A549 (cell line): ENCODE data around the gene SF3A2. TPM values are rescaled to one million over a fixed set of nuclear protein-coding genes. Genes with fewer than 3 reads are reported as not detected.

Source experiments
- ATAC-seq, 2 experiments: fragments of 200-7000 bp in 1 of 2; fragments of >200 bp in 1 of 2; cut with Nextera tagmentation in 1 of 2; cut with Tn5 transposase in 1 of 2; 3 replicates each; pipeline versions ENCODE4 v1.8.0 to v1.9.1; 2018 to 2020; ENCODE audit warnings: mild to moderate bottlenecking in 1 of 2, moderate library complexity in 1 of 2
- CTCF ChIA-PET: fragments of 300-600 bp; sonication (Branson Sonifier 250); formaldehyde crosslinking; extraction: SDS; loops from one replicate; lab custom pipeline; 2021; ENCODE audit warnings: antibody characterized with exemption, inconsistent platforms; lab: Yijun Ruan, JAX
- POLR2A ChIA-PET: fragments of 350-600 bp; formaldehyde crosslinking; extraction: SDS; loops from one replicate; lab custom pipeline; 2021; ENCODE audit warnings: antibody characterized with exemption, inconsistent platforms; lab: Yijun Ruan, JAX
- DNase-seq, 2 experiments: peaks; one replicate each; pipeline versions ENCODE4 v3.0.0 to v3.0.0-alpha.2; 2011 to 2016; ENCODE audit warnings: low read depth in 1 of 2, low spot score in 1 of 2
- FAIRE-seq: peaks from 2 replicates; lab custom pipeline; 2011; peaks lifted over from hg19 to GRCh38; lab: Jason Lieb, UNC
- H3K27ac ChIP-seq, 2 experiments: fragments of >200 bp; sonication (Bioruptor Twin); formaldehyde crosslinking; 3 replicates each; pipeline ENCODE4 v1.5.1; 2016 to 2017
- H3K4me1 ChIP-seq: fragments of >200 bp; sonication (Bioruptor Twin); formaldehyde crosslinking; 3 replicates; pipeline ENCODE4 v1.6.1; 2016
- H3K4me2 ChIP-seq: fragments of >200 bp; sonication (Bioruptor Twin); formaldehyde crosslinking; 3 replicates; pipeline ENCODE4 v1.6.1; 2016
- H3K4me3 ChIP-seq: fragments of >200 bp; sonication (Bioruptor Twin); formaldehyde crosslinking; 3 replicates; pipeline ENCODE4 v1.5.1; 2016
- H3K9me3 ChIP-seq: fragments of >200 bp; sonication (Bioruptor Twin); formaldehyde crosslinking; 3 replicates; pipeline ENCODE4 v1.6.1; 2016
- ATOH8 ChIP-seq: fragments of 250-450 bp; sonication (Bioruptor Pico); IDR thresholded peaks from 2 replicates; pipeline ENCODE4 v1.5.0; 2020; ENCODE audit warnings: low read depth, mild to moderate bottlenecking, moderate library complexity
- CHD2 ChIP-seq: fragments of 150-350 bp; IDR thresholded peaks from 2 replicates; pipeline ENCODE4 v1.6.1; 2014; ENCODE audit warnings: low read length; ENCODE audit not compliant: partially characterized antibody
- E2F6 ChIP-seq: IDR thresholded peaks from 2 replicates; pipeline ENCODE4 v1.6.1; 2012; ENCODE audit warnings: low read depth, borderline replicate concordance
- EHF ChIP-seq: fragments of 250-450 bp; sonication (Bioruptor Pico); IDR thresholded peaks from 2 replicates; pipeline ENCODE4 v1.5.0; 2020; ENCODE audit warnings: mild to moderate bottlenecking
- EHMT2 ChIP-seq: fragments of 200-600 bp; sonication (generic); IDR thresholded peaks from 2 replicates; pipeline ENCODE4 v1.6.1; 2016; ENCODE audit warnings: antibody characterized with exemption, low read depth, mild to moderate bottlenecking, moderate library complexity
- EP300 ChIP-seq, 2 experiments: fragments of >200 bp; sonication (Bioruptor Twin); formaldehyde crosslinking; IDR thresholded peaks; 2 replicates in 1 of 2; 3 replicates in 1 of 2; pipeline ENCODE4 v1.6.1; 2016 to 2017
- ESRRA ChIP-seq: fragments of 150-350 bp; IDR thresholded peaks from 2 replicates; pipeline ENCODE4 v1.6.1; 2014; ENCODE audit warnings: mild to moderate bottlenecking, low read length, borderline replicate concordance
- FOSB ChIP-seq: fragments of 250-450 bp; sonication (Bioruptor Pico); IDR thresholded peaks from 2 replicates; pipeline ENCODE4 v1.5.0; 2020; ENCODE audit warnings: mild to moderate bottlenecking, moderate library complexity
- FOXS1 ChIP-seq: fragments of 250-450 bp; sonication (Bioruptor Pico); IDR thresholded peaks from 2 replicates; pipeline ENCODE4 v1.5.0; 2020; ENCODE audit warnings: mild to moderate bottlenecking, moderate library complexity
- HES2 ChIP-seq: fragments of >200 bp; sonication (Bioruptor Twin); formaldehyde crosslinking; IDR thresholded peaks from 2 replicates; pipeline ENCODE4 v1.6.1; 2016
- HEYL ChIP-seq: fragments of 250-450 bp; sonication (Bioruptor Pico); IDR thresholded peaks from 2 replicates; pipeline ENCODE4 v1.8.0; 2021; ENCODE audit warnings: mild to moderate bottlenecking, moderate library complexity
- HOXB13 ChIP-seq: fragments of 250-450 bp; sonication (Bioruptor Pico); IDR thresholded peaks from 2 replicates; pipeline ENCODE4 v1.5.0; 2020; ENCODE audit warnings: low read depth, mild to moderate bottlenecking, moderate library complexity
- JUN ChIP-seq, 2 experiments: fragments of >200 bp; sonication (Bioruptor Twin); formaldehyde crosslinking; IDR thresholded peaks; 2 replicates in 1 of 2; 3 replicates in 1 of 2; pipeline ENCODE4 v1.6.1; 2016 to 2017
- KDM5A ChIP-seq: fragments of 200-600 bp; sonication (generic); IDR thresholded peaks from 2 replicates; pipeline ENCODE4 v1.6.1; 2016; ENCODE audit warnings: antibody characterized with exemption, mild to moderate bottlenecking
- MYC ChIP-seq: IDR thresholded peaks from 2 replicates; pipeline ENCODE4 v1.6.1; 2012; ENCODE audit warnings: mild to moderate bottlenecking, inconsistent platforms, low read length, improper control_type of control experiment, borderline replicate concordance
- NR3C1 ChIP-seq: fragments of >200 bp; sonication (Bioruptor Twin); formaldehyde crosslinking; IDR thresholded peaks from 3 replicates; pipeline ENCODE4 v1.6.1; 2017
- PHF8 ChIP-seq: fragments of 200-600 bp; sonication (generic); IDR thresholded peaks from 2 replicates; pipeline ENCODE4 v1.6.1; 2016; ENCODE audit warnings: low read depth, mild to moderate bottlenecking, antibody characterized with exemption, moderate library complexity, borderline replicate concordance
- RAD21 ChIP-seq, 2 experiments: fragments of >200 bp in 1 of 2; sonication (Bioruptor Twin) in 1 of 2; formaldehyde crosslinking in 1 of 2; IDR thresholded peaks in 1 of 2; conservative IDR thresholded peaks in 1 of 2; 2 replicates in 1 of 2; 3 replicates in 1 of 2; pipeline ENCODE4 v1.6.1; 2012 to 2018; ENCODE audit warnings: inconsistent platforms in 1 of 2
- RCOR1 ChIP-seq: fragments of 150-350 bp; IDR thresholded peaks from 2 replicates; pipeline ENCODE4 v1.6.1; 2014; ENCODE audit warnings: antibody characterized with exemption, low read length, low read depth
- SMC3 ChIP-seq: fragments of >200 bp; sonication (Bioruptor Twin); formaldehyde crosslinking; IDR thresholded peaks from 3 replicates; pipeline ENCODE4 v1.6.1; 2018; ENCODE audit warnings: inconsistent platforms
- ZFP36 ChIP-seq: fragments of 450-650 bp; IDR thresholded peaks from 2 replicates; pipeline ENCODE4 v1.6.1; 2014; ENCODE audit warnings: borderline replicate concordance; ENCODE audit not compliant: partially characterized antibody
- WGBS: methylation state at CpG from one replicate; pipeline ENCODE4 v1.1.6; 2017; ENCODE audit errors: missing lambda C conversion rate; 5-methylcytosine and 5-hydroxymethylcytosine counted together
- polyA plus RNA-seq, 4 experiments: library from polyadenylated mRNA; depleted of rRNA in 3 of 4; stranded (reverse); fragments of >200 nt; fragmentation: RNase III in 1 of 4; extraction: RNeasy Plus Mini Kit Qiagen cat#74134 plus additional on column Dnase treatment in 1 of 4; gene quantifications; 2 replicates in 3 of 4; 3 replicates in 1 of 4; pipeline ENCODE4 v1.2.3, GENCODE V29; 2011 to 2017

SF3A2 gene
- polyA plus RNA-seq, 2 of the 4 experiments (the other 2 are of a cell fraction) = 11.9 to 68.2 TPM

- Histone ChIP-seq H3K27ac (peak overlapping the region; percentile 8 to 50; a peak in 4 of 6 replicates), H3K9me3 (no peaks in the 10 kb centered on the region), H3K4me2 (0 out of 3 replicates have a peak overlapping the region, but pooled peaks have one; percentile 12), H3K4me3 (no peak overlapping the region), H3K4me1 (peaks cover 12% of the 10 kb centered on the region; the same call in 2 of the 3 replicates)
- FAIRE-seq (no peak), DNase-seq (peak in 1 of 2 experiments; percentile 30), ATAC-seq (peak; percentile 22 to 54; a peak in 3 of 6 replicates)
- TF ChIP-seq E2F6 (no peak), FOSB (CRISPR knock-in tag) (no peak), ESRRA (no peak), EHF (no peak), MYC (no peak), HEYL (CRISPR knock-in tag) (no peak), ATOH8 (CRISPR knock-in tag) (no peak)
- 70% methylated on average over 13 of the region's 20 CpGs for WGBS
- ChIA-PET POLR2A (no interaction called here), CTCF (interaction anchor here (0.6 to 2.7 kb wide), 5 partner anchors 8 to 80 kb away, joined by 3 to 9 read pairs (median 5); no protein-coding TSS in a partner anchor)
These were observed 15.3 kb upstream of the SF3A2 start for GRCh38 chr19:2221250-2221831.

- DNase-seq (no peak), ATAC-seq (peak in 1 of 2 experiments; percentile 25; a peak in 2 of 6 replicates)
- H3K4me3 ChIP-seq = no peak overlapping the region
- WGBS = 90% methylated on average over 7 of the region's 20 CpGs
- no peak overlapping the region for H3K4me2 ChIP-seq
- POLR2A ChIA-PET = no interaction called here
- peak overlapping the region in 1 of 2 experiments; percentile 50; a peak in 3 of 6 replicates for H3K27ac ChIP-seq
- peaks cover 12% of the 10 kb centered on the region; the same call in 2 of the 3 replicates for H3K4me1 ChIP-seq
- TF ChIP-seq RCOR1 (no peak), KDM5A (no peak), NR3C1 (no peak), CHD2 (no peak), ESRRA (no peak), HES2 (no peak), EHMT2 (no peak), PHF8 (no peak), FOSB (CRISPR knock-in tag) (no peak), SMC3 (peak; percentile 24; the same call in 1 of the 3 replicates), ATOH8 (CRISPR knock-in tag) (no peak), JUN (IDR thresholded peaks at IDR 0.05) (no peak), EP300 (IDR thresholded peaks at IDR 0.05) (no peak), RAD21 (conservative IDR thresholded peaks at IDR 0.05 in 1 of 2, IDR thresholded peaks at IDR 0.05 in 1 of 2) (peak; percentile 7 to 20; a peak in 1 of 5 replicates), HOXB13 (CRISPR knock-in tag) (no peak), FOXS1 (CRISPR knock-in tag) (no peak), ZFP36 (no peak)
- TF ChIP-seq, all 56 proteins: peak for 2
- no peak for FAIRE-seq
- CTCF ChIA-PET = interaction anchor here (0.9 to 2.7 kb wide), 5 partner anchors 9 to 68 kb away, joined by 3 to 9 read pairs (median 4); partner anchors contain the start of gene PLEKHJ1
- no peaks in the 10 kb centered on the region for H3K9me3 ChIP-seq
These were observed 14.7 kb upstream of the SF3A2 start for GRCh38 chr19:2221918-2222317.
